ENCODE measurements around the gene ITGB3BP. TPM values are rescaled to one million over a fixed set of nuclear protein-coding genes. Genes with fewer than 3 reads are reported as not detected.
"Not testable (repeated sequence)": the region's sequence is repeated elsewhere in the genome, so short reads cannot be mapped to it uniquely, and the experiment has no call there.

Gene ITGB3BP
- total RNA-seq = 58.6 and 58.8 TPM in 2 replicates

- intact Hi-C loops (cut with micrococcal nuclease) = loop anchor here (1.0 to 5.0 kb wide), 6 partner anchors 70 to 1544 kb away; partner anchors contain the start of genes ALG6, ATG4C, PGM1 and USP1
These were observed at the start of gene ITGB3BP, which contains the start of gene EFCAB7 for GRCh38 chr1:63522891-63523728. ITGB3BP (minus strand) TSS chr1:63523225; CDS start chr1:63523133, 92 bp downstream. EFCAB7 (plus strand) TSS chr1:63523525; CDS start chr1:63525573, 2,048 bp downstream.

DNA sequence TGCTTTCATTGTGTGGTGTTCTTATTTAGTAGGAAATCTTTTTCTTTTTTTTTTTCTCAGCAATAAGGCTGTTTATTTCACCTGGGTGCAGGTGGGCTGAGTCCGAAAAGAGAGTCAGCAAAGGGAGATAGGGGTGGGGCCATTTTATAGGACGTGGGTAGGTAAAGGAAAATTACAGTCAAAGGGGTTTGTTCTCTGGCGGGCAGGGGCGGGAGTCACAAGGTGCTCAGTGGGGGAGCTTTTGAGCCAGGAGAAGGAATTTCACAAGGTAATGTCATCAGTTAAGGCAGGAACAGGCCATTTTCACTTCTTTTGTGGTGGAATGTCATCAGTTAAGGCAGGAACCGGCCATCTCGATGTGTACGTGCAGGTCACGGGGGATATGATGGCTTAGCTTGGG, 49.7 kb upstream of the ITGB3BP start:
- intact Hi-C loops (cut with micrococcal nuclease) = not testable (repeated sequence)

- intact Hi-C loops (cut with micrococcal nuclease) = no loop called here
These were observed 46.8 kb upstream of the ITGB3BP start for GRCh38 chr1:63569640-63570316.

GRCh38 chr1:63569068-63569467, 46.0 kb upstream of the ITGB3BP start:
- intact Hi-C loops (cut with micrococcal nuclease) = no loop called here

- intact Hi-C loops (cut with micrococcal nuclease) = no loop called here
These were observed 40.7 kb upstream of the ITGB3BP start for GRCh38 chr1:63563745-63564144.

DNA sequence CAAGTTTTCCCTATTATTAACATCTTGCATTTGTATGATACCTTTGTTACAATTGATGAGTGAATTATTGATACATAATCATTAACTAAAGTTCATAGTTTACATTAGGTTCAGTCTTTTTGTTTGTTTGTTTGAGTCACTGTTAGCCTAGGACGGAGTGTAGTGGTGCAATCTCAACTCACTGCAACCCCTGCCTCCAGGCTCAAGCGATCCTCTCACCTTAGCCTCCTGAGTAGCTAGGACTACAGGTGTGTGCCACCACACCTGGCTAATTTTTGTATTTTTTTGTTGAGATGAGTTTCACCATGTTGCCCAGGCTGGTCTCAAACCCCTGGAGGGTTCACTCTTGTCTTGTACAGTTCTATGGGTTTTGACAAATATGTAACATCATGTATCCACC, 36.3 kb upstream of the ITGB3BP start:
- intact Hi-C loops (cut with micrococcal nuclease) = loop anchor here (5.0 kb wide), 1 partner anchor 688 kb away; no protein-coding TSS in a partner anchor

GRCh38 chr1:63557365-63557987, 34.5 kb upstream of the ITGB3BP start:
- intact Hi-C loops (cut with micrococcal nuclease) = loop anchor here (5.0 kb wide), 1 partner anchor 690 kb away; no protein-coding TSS in a partner anchor

GRCh38 chr1:63555480-63555879, 32.5 kb upstream of the ITGB3BP start:
- intact Hi-C loops (cut with micrococcal nuclease) = loop anchor here (5.0 kb wide), 1 partner anchor 692 kb away; no protein-coding TSS in a partner anchor

DNA sequence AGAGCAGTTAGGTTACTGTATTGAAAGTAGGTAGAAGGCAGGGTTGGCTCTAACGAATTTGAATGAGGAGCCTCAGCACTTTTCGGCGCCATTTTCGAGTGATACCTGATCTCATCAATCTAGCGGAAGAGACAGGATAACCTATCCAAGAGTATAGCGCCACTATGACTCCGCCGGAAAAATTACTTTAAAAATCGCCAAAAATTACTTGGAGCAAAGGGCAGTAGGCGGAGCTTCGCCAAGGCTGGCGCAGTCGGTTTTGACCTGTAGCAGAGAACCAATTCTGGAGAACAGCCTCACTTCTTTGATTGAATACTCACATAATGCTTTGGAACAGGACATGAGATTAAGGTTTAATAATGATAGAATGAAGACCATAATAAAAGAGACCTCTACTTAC, 25.9 kb upstream of the ITGB3BP start:
- intact Hi-C loops (cut with micrococcal nuclease) = no loop called here

- intact Hi-C loops (cut with micrococcal nuclease) = no loop called here
These were observed 25.3 kb upstream of the ITGB3BP start for GRCh38 chr1:63548303-63548702.

DNA sequence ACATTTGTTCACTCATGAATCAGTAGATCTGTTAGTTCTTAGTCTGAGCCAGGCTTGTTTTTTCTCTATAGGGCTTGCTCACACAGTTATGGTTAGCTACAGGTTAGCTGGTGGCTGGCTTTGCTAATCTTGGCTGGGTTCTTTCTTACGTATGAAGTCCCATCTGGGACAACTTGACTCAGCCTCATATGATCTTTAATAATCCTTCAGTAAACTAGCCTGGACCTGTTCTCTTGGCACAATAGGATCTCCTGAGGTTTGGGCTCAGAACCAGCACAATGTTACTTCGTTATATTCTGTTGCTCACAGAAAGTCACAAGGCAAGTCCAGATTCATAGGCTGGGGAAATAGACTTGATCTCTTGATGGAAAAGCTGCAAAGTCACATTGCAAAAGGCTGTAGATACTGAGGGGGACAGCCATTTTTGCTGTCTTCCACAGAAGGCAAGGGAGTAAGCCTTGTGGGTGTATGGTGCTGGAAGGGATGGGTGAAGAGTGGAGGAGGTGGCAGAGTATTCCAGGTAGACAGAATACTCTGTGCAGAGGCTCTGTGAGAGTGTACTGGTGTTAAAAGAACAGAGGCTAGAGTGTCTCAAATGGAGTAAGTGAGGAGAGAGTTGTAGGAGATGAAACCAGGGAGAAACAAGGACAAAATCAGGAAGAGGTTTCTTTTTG, 24.7 kb upstream of the ITGB3BP start:
- intact Hi-C loops (cut with micrococcal nuclease) = no loop called here

DNA sequence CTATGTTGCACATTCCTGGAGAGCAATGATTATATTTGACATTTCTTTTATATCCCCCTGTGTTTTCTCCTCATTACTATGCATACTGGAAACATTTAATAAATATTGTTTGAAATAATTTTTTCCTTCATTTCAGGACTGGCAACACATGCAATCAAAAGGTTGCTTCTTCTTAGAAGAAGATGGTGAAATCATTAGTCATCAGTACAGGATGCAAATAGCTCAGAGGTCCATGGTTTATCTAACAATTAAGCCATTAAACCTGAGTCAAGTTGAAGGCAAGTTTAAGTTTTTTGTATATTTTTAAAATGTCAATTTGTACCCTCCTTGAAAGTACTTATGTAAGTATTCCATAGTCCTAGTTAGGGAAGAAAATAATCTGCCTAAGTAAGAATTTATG, 22.8 kb upstream of the ITGB3BP start:
- intact Hi-C loops (cut with micrococcal nuclease) = no loop called here

- intact Hi-C loops (cut with micrococcal nuclease) = loop anchor here (1.0 to 5.0 kb wide), 2 partner anchors 171 to 211 kb away; partner anchors contain the start of gene ALG6
These were observed 14.9 kb upstream of the ITGB3BP start for GRCh38 chr1:63537940-63538339.

DNA sequence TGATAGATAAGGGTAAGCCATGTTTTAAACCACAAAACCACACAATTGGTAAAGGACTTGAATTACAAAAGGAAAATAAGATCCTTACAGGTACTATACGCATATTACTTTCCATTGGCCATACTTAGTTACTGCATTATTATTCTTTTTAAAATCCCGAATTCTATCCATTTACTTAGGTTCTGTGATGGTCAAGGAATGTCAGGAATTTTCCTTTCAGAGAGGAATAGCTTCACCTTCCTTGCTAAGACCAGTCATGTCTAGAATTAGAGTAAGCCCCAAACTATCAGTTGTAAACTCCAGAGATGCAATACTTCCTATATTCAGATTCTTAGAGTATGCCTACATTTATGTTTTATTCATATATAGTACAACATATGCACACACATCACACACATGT, 14.0 kb upstream of the ITGB3BP start:
- intact Hi-C loops (cut with micrococcal nuclease) = loop anchor here (5.0 kb wide), 1 partner anchor 170 kb away; the partner anchor contains the start of gene ALG6

GRCh38 chr1:63534406-63534805, 11.4 kb upstream of the ITGB3BP start:
- intact Hi-C loops (cut with micrococcal nuclease) = no loop called here

DNA sequence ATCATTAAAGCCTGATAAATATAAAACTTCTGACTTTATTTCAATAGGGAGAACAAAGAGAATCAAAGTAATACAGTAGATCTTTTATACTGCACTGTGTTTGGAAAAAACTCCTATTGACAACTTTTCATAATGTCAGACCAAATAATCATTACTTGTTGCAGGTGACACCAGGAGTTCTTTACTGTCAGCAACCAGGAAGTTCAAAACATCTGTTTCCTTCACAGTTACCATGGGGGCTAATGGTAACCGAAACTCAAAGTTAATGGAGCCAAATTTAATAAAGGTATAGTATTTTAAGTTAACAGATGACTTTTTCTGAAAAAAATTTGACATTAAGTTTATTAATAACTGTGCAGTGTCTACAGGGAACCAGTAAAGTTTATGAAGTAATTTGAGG, 10.9 kb upstream of the ITGB3BP start:
- intact Hi-C loops (cut with micrococcal nuclease) = no loop called here

- intact Hi-C loops (cut with micrococcal nuclease) = no loop called here
These were observed 9.7 kb upstream of the ITGB3BP start for GRCh38 chr1:63532727-63533126.

DNA sequence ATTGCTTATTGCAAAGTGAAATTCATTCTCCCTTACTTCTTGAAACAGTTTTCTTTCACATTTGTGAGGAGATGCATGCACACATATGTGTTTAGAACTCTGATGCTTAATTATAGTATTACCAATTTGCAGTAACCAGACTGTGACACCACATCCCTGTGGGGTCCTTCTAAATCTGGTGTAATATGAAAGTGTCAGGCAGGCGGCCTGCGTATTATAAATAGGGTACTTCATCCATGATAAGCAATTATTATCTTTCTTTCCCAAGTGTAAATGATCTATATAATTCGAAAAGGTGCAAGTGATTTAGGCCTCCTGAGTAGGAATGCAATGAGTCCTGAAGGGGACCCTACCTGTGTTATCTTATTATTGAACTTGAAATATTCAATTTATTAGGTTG, 1.2 kb upstream of the ITGB3BP start:
- intact Hi-C loops (cut with micrococcal nuclease) = loop anchor here (5.0 kb wide), 4 partner anchors 197 to 1543 kb away; partner anchors contain the start of genes ATG4C and USP1

- intact Hi-C loops (cut with micrococcal nuclease) = loop anchor here (1.0 to 5.0 kb wide), 6 partner anchors 70 to 1544 kb away; partner anchors contain the start of genes ALG6, ATG4C, PGM1 and USP1
These were observed 713 bp upstream of the ITGB3BP start for GRCh38 chr1:63523738-63524137.

GRCh38 chr1:63516629-63517028, 6.4 kb downstream of the ITGB3BP start:
- intact Hi-C loops (cut with micrococcal nuclease) = no loop called here

- intact Hi-C loops (cut with micrococcal nuclease) = no loop called here
These were observed 10.4 kb downstream of the ITGB3BP start for GRCh38 chr1:63512584-63512983.
